Measurements from ENCODE around the gene C21orf58. TPM values are rescaled to one million over a fixed set of nuclear protein-coding genes. Genes with fewer than 3 reads are reported as not detected.

Gene C21orf58
- total RNA-seq, 2 donors from 2014 or later, result 19.6 to 37.4 TPM

GRCh38 chr21:46354518-46354917 is 30.8 kb upstream of the C21orf58 start:
- Mint-ChIP-seq H3K4me1 (no peaks in the 10 kb centered on the region), H3K36me3 (ENCODE audit: low read depth) (peaks cover 60% of the 10 kb centered on the region), H3K27ac (no peak overlapping the region), H3K27me3 (ENCODE audit: insufficient read depth) (no peaks in the 10 kb centered on the region), H3K4me3 (no peak overlapping the region), H3K9me3 (no peaks in the 10 kb centered on the region)
- Histone ChIP-seq H3K27ac (ENCODE audit: low read depth, low read length) (no peak overlapping the region), H3K36me3 (ENCODE audit: control insufficient read depth, insufficient read depth, low read length) (peaks cover 54% of the 10 kb centered on the region), H3K4me3 (ENCODE audit: low read length) (no peak overlapping the region), H3K9me3 (ENCODE audit: control insufficient read depth, low read length) (no peaks in the 10 kb centered on the region), H3K9ac (ENCODE audit: extremely low read depth, low read length, poor library complexity, severe bottlenecking) (no peak overlapping the region), H3K4me1 (ENCODE audit: control insufficient read depth, insufficient read depth, low read length) (no peaks in the 10 kb centered on the region), H3K27me3 (ENCODE audit: control insufficient read depth, insufficient read depth, low read length, poor library complexity, severe bottlenecking) (no peaks in the 10 kb centered on the region)
- DNase-seq, result no peak
- 95 to 99% methylated on average over 8 to 13 of the region's 13 CpGs for WGBS, 2 experiments (ENCODE audit: insufficient coverage in 1 of 2, insufficient read length in 1 of 2)
- TF ChIP-seq CTCF (conservative IDR thresholded peaks at IDR 0.05), result no peak

- TF ChIP-seq CTCF (conservative IDR thresholded peaks at IDR 0.05), result no peak
- H3K9ac ChIP-seq (ENCODE audit: extremely low read depth, low read length, poor library complexity, severe bottlenecking), result no peak overlapping the region
- no peak overlapping the region for H3K27ac ChIP-seq (ENCODE audit: low read depth, low read length)
- Mint-ChIP-seq H3K4me1 (no peaks in the 10 kb centered on the region), H3K27me3 (ENCODE audit: insufficient read depth) (no peaks in the 10 kb centered on the region), H3K36me3 (ENCODE audit: low read depth) (peaks cover 65% of the 10 kb centered on the region), H3K4me3 (no peak overlapping the region), H3K9me3 (no peaks in the 10 kb centered on the region), H3K27ac (no peak overlapping the region)
- DNase-seq, result no peak
- 94 to 97% methylated on average over 9 to 16 of the region's 16 CpGs for WGBS, 2 experiments (ENCODE audit: insufficient coverage in 1 of 2, insufficient read length in 1 of 2)
- H3K4me3 ChIP-seq (ENCODE audit: low read length), result no peak overlapping the region
- no peaks in the 10 kb centered on the region for H3K9me3 ChIP-seq (ENCODE audit: control insufficient read depth, low read length)
- no peaks in the 10 kb centered on the region for H3K4me1 ChIP-seq (ENCODE audit: control insufficient read depth, insufficient read depth, low read length)
- H3K27me3 ChIP-seq (ENCODE audit: control insufficient read depth, insufficient read depth, low read length, poor library complexity, severe bottlenecking), result no peaks in the 10 kb centered on the region
- peaks cover 54% of the 10 kb centered on the region for H3K36me3 ChIP-seq (ENCODE audit: control insufficient read depth, insufficient read depth, low read length)
Observed at GRCh38 chr21:46354046-46354445, 30.4 kb upstream of the C21orf58 start.

DNA sequence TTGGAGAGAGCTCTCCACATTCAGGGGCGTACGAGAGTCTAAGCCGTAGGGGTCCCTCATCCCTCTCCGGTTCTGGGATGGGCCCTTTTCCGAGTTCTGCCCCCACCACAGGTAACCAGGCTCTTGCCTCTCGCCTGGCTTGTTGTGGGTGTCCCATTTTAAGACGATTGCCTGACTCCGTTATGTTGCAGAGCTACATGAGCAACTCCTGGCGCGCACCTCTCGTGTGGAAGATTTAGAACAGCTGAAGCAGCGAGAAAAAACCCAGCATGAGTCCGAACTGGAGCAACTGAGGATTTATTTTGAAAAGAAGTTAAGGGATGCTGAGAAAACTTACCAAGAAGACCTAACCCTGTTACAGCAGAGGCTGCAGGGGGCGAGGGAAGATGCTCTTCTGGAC is 29.2 kb upstream of the C21orf58 start:
- Mint-ChIP-seq H3K4me1 (no peaks in the 10 kb centered on the region), H3K9me3 (no peaks in the 10 kb centered on the region), H3K36me3 (ENCODE audit: low read depth) (peaks cover 68% of the 10 kb centered on the region), H3K4me3 (no peak overlapping the region), H3K27me3 (ENCODE audit: insufficient read depth) (no peaks in the 10 kb centered on the region), H3K27ac (no peak overlapping the region)
- peaks cover 57% of the 10 kb centered on the region for H3K36me3 ChIP-seq (ENCODE audit: control insufficient read depth, insufficient read depth, low read length)
- H3K4me3 ChIP-seq (ENCODE audit: low read length), result no peak overlapping the region
- DNase-seq, result no peak
- no peak overlapping the region for H3K27ac ChIP-seq (ENCODE audit: low read depth, low read length)
- no peaks in the 10 kb centered on the region for H3K4me1 ChIP-seq (ENCODE audit: control insufficient read depth, insufficient read depth, low read length)
- H3K27me3 ChIP-seq (ENCODE audit: control insufficient read depth, insufficient read depth, low read length, poor library complexity, severe bottlenecking), result no peaks in the 10 kb centered on the region
- H3K9ac ChIP-seq (ENCODE audit: extremely low read depth, low read length, poor library complexity, severe bottlenecking), result no peak overlapping the region
- 95 to 98% methylated on average over 14 of the region's 14 CpGs for WGBS, 2 experiments (ENCODE audit: insufficient coverage in 1 of 2, insufficient read length in 1 of 2)
- no peaks in the 10 kb centered on the region for H3K9me3 ChIP-seq (ENCODE audit: control insufficient read depth, low read length)
- no peak for TF ChIP-seq CTCF (conservative IDR thresholded peaks at IDR 0.05)

Measured in endodermal cell (in vitro differentiated cells).